ENCODE results near the gene FETUB.

DNA sequence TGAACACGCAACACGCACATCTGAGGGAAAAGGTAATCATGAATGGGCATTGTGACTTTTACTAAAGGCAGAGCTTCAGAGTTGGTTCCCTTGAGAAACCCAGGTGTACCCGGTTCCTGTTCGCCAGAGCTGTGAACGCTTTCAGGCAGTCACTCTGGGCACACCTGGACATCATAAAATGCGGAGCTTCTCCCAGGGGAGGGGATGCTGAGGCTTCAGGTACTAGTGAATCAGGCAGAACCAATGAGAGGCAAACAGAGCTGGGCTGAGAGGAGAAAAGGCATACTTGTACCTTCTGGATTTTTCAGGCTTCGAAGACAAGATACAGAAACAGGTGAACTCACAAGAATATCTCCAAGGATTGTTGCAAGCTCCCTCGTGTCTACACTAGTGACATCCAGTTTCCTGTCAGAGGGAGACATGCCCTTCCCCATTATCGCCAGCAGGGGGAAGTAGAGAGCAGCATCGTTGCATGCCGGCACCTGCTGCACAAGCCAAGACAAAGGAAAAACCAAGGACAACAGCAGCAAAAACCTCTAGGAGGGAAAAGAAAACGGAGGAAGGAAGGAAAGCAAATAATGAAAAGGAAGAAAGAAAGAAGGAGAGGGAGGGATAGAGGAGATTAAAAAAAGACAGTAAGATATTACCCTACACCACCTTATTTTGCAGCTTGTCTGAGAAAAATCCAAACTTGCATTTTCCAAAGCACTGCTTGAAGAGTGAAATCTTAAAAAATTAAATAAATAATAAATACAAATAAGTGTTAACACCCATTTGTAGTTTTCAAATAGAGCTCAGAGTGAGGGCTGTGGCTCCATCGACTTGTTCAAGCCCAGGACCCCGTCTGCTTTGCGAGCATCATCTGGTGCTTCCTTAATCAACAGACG is 25.4 kb upstream of the FETUB start:
- TF ChIP-seq POLR2A (IDR thresholded peaks at IDR 0.05; ENCODE audit: low read depth, low read length), result no peak
- TF ChIP-seq POLR2AphosphoS5 (IDR thresholded peaks at IDR 0.05; ENCODE audit: low read depth, low read length), result no peak
- no peak for TF ChIP-seq TAF1 (IDR thresholded peaks at IDR 0.05; ENCODE audit: borderline replicate concordance, low read depth, low read length)
